ENCODE measurements around the gene GLT6D1. TPM values are rescaled to one million over a fixed set of nuclear protein-coding genes. Genes with fewer than 3 reads are reported as not detected.

Gene GLT6D1
- total and polyA plus RNA-seq, 2 of the 8 experiments (the other 6 are each of a cell fraction or from before 2014, with no cell fraction given): 1.3 to 2.1 TPM

DNA sequence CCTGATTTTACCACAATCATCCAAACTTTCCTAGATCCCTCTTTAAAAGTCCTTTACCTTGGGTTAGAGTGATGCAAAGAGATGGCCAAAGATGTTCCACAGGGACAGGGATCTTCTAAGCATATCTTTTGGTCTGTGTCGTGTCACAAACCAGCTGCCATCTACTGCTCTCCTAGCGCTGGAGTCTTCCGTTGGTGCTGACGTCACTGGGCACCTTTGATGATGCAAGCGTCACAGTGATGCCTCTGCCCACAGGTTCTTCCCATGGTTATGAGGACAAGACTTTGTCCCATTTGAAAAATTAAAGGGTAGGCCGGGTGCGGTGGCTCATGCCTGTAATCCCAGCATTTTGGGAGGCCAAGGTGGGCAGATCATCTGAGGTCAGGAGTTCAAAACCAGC, 1.7 kb upstream of the GLT6D1 start:
- TF ChIP-seq SIN3A (conservative IDR thresholded peaks at IDR 0.05 in 1 of 2, IDR thresholded peaks at IDR 0.05 in 1 of 2; ENCODE audit: low read depth in 1 of 2, low read length in 2 of 2) (no peak), RBBP5 (IDR thresholded peaks at IDR 0.05; ENCODE audit: borderline replicate concordance, low read depth, low read length) (no peak), SIRT6 (IDR thresholded peaks at IDR 0.05; ENCODE audit: low read length) (no peak), CEBPB (IDR thresholded peaks at IDR 0.05; ENCODE audit: low read depth, low read length) (no peak)
- TF ChIP-seq, protein P1, sequence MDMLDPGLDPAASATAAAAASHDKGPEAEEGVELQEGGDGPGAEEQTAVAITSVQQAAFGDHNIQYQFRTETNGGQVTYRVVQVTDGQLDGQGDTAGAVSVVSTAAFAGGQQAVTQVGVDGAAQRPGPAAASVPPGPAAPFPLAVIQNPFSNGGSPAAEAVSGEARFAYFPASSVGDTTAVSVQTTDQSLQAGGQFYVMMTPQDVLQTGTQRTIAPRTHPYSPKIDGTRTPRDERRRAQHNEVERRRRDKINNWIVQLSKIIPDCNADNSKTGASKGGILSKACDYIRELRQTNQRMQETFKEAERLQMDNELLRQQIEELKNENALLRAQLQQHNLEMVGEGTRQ (IDR thresholded peaks at IDR 0.05; ENCODE audit: low read length): no peak
- Histone ChIP-seq H4K5ac (ENCODE audit: insufficient read length, low read depth, low read length) (no peak overlapping the region), H2BK120ac (replicated peaks; ENCODE audit: low read depth, low read length) (no peak overlapping the region), H3K4me1 (replicated peaks in 1 of 4; ENCODE audit: control insufficient read depth in 3 of 4, insufficient read depth in 4 of 4, low read length in 3 of 4) (peaks cover 0 to 6% (median 2%) of the 10 kb centered on the region in 4 experiments; a peak in 3 of 7 replicates), H3K14ac (ENCODE audit: insufficient read length) (no peak overlapping the region), H4K91ac (replicated peaks; ENCODE audit: insufficient read length, low read length) (no peak overlapping the region), H3K23me2 (ENCODE audit: low read depth, low read length) (no peaks in the 10 kb centered on the region; the same call in 1 of the 2 replicates), H3K27ac (ENCODE audit: low read depth, low read length) (no peak overlapping the region), H2BK5ac (ENCODE audit: low read depth, low read length) (no peak overlapping the region), H3K36me3 (ENCODE audit: control insufficient read depth in 2 of 4, insufficient read depth in 4 of 4, low read length in 3 of 4) (peaks cover 0 to 5% (median 0%) of the 10 kb centered on the region in 4 experiments; a peak in 2 of 8 replicates), H3K4ac (replicated peaks; ENCODE audit: insufficient read length, low read depth, low read length) (no peak overlapping the region), H3K4me2 (ENCODE audit: insufficient read depth in 1 of 2, low read depth in 2 of 2, low read length in 2 of 2) (no peak overlapping the region), H2AFZ (ENCODE audit: low read length) (no peak overlapping the region), H3K79me2 (ENCODE audit: control insufficient read depth in 1 of 2, insufficient read depth in 2 of 2, low read length in 2 of 2) (no peaks in the 10 kb centered on the region), H2BK12ac (ENCODE audit: low read depth, low read length) (no peak overlapping the region), H3K79me1 (ENCODE audit: low read depth, low read length) (no peaks in the 10 kb centered on the region), H2BK15ac (ENCODE audit: low read length) (no peak overlapping the region), H3K9ac (replicated peaks in 1 of 4; ENCODE audit: extremely low read depth in 1 of 4, low read depth in 3 of 4, low read length in 3 of 4) (no peak overlapping the region), H4K8ac (ENCODE audit: extremely low read depth, insufficient read depth, low read length) (no peak overlapping the region), H4K20me1 (replicated peaks in 1 of 2; ENCODE audit: control insufficient read depth in 1 of 2, insufficient read depth in 2 of 2, low read length in 2 of 2) (no peaks in the 10 kb centered on the region), H2AK5ac (ENCODE audit: low read depth, low read length) (no peak overlapping the region), H3K9me3 (ENCODE audit: insufficient read depth in 2 of 2, low read depth in 1 of 2, low read length in 1 of 2) (peaks cover 1 to 13% of the 10 kb centered on the region in 2 experiments; a peak in 3 of 4 replicates), H3K4me3 (ENCODE audit: extremely low read depth in 1 of 4, insufficient read depth in 2 of 4, low read depth in 3 of 4, low read length in 4 of 4) (no peak overlapping the region), H3K23ac (ENCODE audit: insufficient read length) (no peak overlapping the region), H3K27me3 (replicated peaks in 1 of 4; ENCODE audit: control insufficient read depth in 3 of 4, extremely low read depth in 1 of 4, insufficient read depth in 3 of 4, low read length in 3 of 4) (no peaks in the 10 kb centered on the region), H3K56ac (replicated peaks; ENCODE audit: insufficient read length, low read depth, low read length) (no peak overlapping the region), H3K18ac (ENCODE audit: extremely low read depth, low read length) (no peak overlapping the region), H2BK20ac (ENCODE audit: low read length) (no peak overlapping the region)
- FAIRE-seq (no peak), DNase-seq (ENCODE audit: low read depth in 1 of 2, low spot score in 2 of 2) (no peak)
- ChIA-PET POLR2A (ENCODE audit: partially characterized antibody) (interaction anchor here (1.2 kb wide), 1 partner anchor 9 kb away, joined by 3 read pairs; no protein-coding TSS in a partner anchor), CTCF (ENCODE audit: partially characterized antibody) (interaction anchor here (1.2 kb wide), 1 partner anchor 25 kb away, joined by 3 read pairs; no protein-coding TSS in a partner anchor)
- WGBS, 2 experiments (ENCODE audit: extremely low coverage in 1 of 2, insufficient coverage in 1 of 2, insufficient read length in 1 of 2, insufficient replicate concordance in 2 of 2, low coverage in 1 of 2, low lambda C conversion rate in 2 of 2, missing lambda C conversion rate in 1 of 2): 89% methylated on average over 7 of the region's 7 CpGs; no CpG with 5 or more reads in 1 of the 2 experiments

Data from H1 (cell line).